GM12865 (cell line): ENCODE data around the gene MOGAT3.
"Not testable (repeated sequence)": the region's sequence is repeated elsewhere in the genome, so short reads cannot be mapped to it uniquely, and the experiment has no call there.

Source experiments
- DNase-seq: peaks from one replicate; pipeline ENCODE4 v3.0.0; 2010; ENCODE audit warnings: low read depth
- H3K4me3 ChIP-seq: 2 replicates; pipeline ENCODE4 v1.5.1; 2011; ENCODE audit warnings: mild to moderate bottlenecking, low read depth, low read length, control low read depth
- CTCF ChIP-seq: IDR thresholded peaks from 2 replicates; pipeline ENCODE4 v1.5.1; 2011; ENCODE audit warnings: low read length, control low read depth, low read depth, inconsistent platforms; ENCODE audit not compliant: insufficient read depth; ENCODE audit errors: missing control alignments

The MOGAT3 gene

GRCh38 chr7:101210143-101210542 is 9.3 kb upstream of the MOGAT3 start:
- DNase-seq, result no peak
- no peak overlapping the region for H3K4me3 ChIP-seq
- no peak for TF ChIP-seq CTCF

- H3K4me3 ChIP-seq, result no peak overlapping the region
- TF ChIP-seq CTCF, result no peak
- no peak for DNase-seq
These were observed 8.0 kb upstream of the MOGAT3 start for GRCh38 chr7:101208794-101209193.

- no peak overlapping the region for H3K4me3 ChIP-seq
- no peak for TF ChIP-seq CTCF
- no peak for DNase-seq
These were observed 6.6 kb upstream of the MOGAT3 start for GRCh38 chr7:101207459-101207858.

GRCh38 chr7:101206665-101207042 is 5.8 kb upstream of the MOGAT3 start:
- no peak for DNase-seq
- TF ChIP-seq CTCF, result no peak
- H3K4me3 ChIP-seq, result no peak overlapping the region

- H3K4me3 ChIP-seq, result no peak overlapping the region
- DNase-seq, result no peak
- TF ChIP-seq CTCF, result no peak
These were observed 5.2 kb upstream of the MOGAT3 start for GRCh38 chr7:101205901-101206664.

GRCh38 chr7:101203740-101204738 is 3.2 kb upstream of the MOGAT3 start:
- not testable (repeated sequence) for H3K4me3 ChIP-seq, DNase-seq

GRCh38 chr7:101202603-101202918 is 1.7 kb upstream of the MOGAT3 start:
- no peak overlapping the region for H3K4me3 ChIP-seq
- DNase-seq, result no peak
- TF ChIP-seq CTCF, result no peak
